Vagina (tissue), 2 donors: Measurements from ENCODE around the gene PRSS38.

Source experiments
- POLR2AphosphoS5 ChIP-seq, 2 donors: sonication (generic); formaldehyde crosslinking; IDR thresholded peaks; one replicate each; pipeline ENCODE4 v1.9.0; 2017; ENCODE audit warnings: antibody characterized with exemption in 2 of 2, mild to moderate bottlenecking in 2 of 2, low read depth in 1 of 2; ENCODE audit not compliant: insufficient read depth in 1 of 2
- TF ChIP-seq, protein P1 (sequence below), 3 experiments: fragments of 450-650 bp in 2 of 3; fragments of 200-600 bp in 1 of 3; sonication (generic) in 1 of 3; IDR thresholded peaks; one replicate each; pipeline ENCODE4 v1.5.1; 2017 to 2019; ENCODE audit warnings: antibody characterized with exemption in 3 of 3, mild to moderate bottlenecking in 2 of 3, moderate library complexity in 2 of 3

DNA sequence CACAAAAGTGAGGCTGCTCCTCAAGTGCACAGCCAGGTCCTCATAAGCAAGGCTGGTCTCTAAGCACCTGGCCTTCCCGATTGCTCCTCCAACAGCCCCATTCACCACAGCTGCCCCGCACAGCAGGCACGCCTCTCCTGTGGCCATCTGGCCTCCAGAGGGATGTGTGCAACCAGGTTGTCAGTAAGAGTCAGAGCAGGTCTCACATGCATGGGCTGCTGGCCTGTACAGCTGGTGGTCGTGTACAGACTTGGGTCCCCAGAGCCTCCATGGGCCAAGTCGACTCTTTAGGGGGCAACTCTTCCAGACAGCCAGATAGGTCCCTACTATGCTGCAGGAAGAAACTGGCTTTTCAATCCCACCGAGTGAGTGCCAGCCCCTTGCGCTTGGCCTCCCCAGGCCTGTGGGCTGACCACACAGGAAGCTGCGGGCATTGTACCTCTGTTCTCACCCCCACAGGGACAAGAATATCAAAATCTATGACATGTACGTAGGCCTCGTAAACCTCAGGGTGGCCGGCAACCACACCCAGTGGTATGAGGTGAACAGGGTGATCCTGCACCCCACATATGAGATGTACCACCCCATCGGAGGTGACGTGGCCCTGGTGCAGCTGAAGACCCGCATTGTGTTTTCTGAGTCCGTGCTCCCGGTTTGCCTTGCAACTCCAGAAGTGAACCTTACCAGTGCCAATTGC is 1.4 kb downstream of the PRSS38 start:
- TF ChIP-seq POLR2AphosphoS5 (IDR thresholded peaks at IDR 0.05; ENCODE audit: insufficient read depth in 1 of 2, low read depth in 1 of 2): no peak
- TF ChIP-seq, protein P1, sequence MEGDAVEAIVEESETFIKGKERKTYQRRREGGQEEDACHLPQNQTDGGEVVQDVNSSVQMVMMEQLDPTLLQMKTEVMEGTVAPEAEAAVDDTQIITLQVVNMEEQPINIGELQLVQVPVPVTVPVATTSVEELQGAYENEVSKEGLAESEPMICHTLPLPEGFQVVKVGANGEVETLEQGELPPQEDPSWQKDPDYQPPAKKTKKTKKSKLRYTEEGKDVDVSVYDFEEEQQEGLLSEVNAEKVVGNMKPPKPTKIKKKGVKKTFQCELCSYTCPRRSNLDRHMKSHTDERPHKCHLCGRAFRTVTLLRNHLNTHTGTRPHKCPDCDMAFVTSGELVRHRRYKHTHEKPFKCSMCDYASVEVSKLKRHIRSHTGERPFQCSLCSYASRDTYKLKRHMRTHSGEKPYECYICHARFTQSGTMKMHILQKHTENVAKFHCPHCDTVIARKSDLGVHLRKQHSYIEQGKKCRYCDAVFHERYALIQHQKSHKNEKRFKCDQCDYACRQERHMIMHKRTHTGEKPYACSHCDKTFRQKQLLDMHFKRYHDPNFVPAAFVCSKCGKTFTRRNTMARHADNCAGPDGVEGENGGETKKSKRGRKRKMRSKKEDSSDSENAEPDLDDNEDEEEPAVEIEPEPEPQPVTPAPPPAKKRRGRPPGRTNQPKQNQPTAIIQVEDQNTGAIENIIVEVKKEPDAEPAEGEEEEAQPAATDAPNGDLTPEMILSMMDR (IDR thresholded peaks at IDR 0.05): no peak
